DND-41 (cell line): ENCODE data around the gene FBXO21.

Experiments
- EZH2 ChIP-seq: IDR thresholded peaks from 3 replicates; pipeline ENCODE4 v1.6.1; 2012; ENCODE audit warnings: borderline replicate concordance, low read depth, mild to moderate bottlenecking, moderate library complexity, low read length, inconsistent platforms; ENCODE audit not compliant: severe bottlenecking
- TF ChIP-seq, protein P1 (sequence below): IDR thresholded peaks from 2 replicates; pipeline ENCODE4 v1.5.1; 2012; ENCODE audit warnings: borderline replicate concordance, low read length, moderate library complexity, mild to moderate bottlenecking; ENCODE audit not compliant: poor library complexity, severe bottlenecking; ENCODE audit errors: extremely low read depth

DNA sequence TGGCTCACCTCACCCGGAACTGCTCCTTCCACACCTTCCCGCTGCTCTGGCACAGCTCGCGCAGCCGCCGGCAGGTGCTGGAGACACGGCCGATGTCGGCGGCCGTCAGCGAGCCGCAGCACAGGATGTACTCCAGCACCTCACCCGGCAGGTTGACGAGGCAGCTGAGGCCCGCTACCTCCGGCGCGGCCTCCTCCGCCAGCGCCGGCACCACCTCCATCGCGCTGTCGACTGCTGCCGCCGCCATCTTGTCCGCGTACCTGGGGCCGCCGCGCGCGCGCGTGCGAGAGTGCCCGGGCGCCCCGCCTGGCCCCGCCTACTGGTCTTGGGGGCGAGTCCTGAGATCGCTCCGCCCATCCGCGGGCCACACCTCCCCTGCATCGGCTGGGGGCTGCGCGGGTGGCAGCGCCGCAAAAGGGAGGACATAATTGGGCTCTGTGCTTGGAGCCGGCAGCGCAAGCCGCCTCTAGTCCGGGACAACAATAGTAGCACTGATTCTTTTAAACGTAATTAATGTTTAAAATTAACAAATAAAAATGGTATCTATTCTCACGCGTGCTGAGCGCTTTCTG, at the start of gene FBXO21:
- TF ChIP-seq, protein P1, sequence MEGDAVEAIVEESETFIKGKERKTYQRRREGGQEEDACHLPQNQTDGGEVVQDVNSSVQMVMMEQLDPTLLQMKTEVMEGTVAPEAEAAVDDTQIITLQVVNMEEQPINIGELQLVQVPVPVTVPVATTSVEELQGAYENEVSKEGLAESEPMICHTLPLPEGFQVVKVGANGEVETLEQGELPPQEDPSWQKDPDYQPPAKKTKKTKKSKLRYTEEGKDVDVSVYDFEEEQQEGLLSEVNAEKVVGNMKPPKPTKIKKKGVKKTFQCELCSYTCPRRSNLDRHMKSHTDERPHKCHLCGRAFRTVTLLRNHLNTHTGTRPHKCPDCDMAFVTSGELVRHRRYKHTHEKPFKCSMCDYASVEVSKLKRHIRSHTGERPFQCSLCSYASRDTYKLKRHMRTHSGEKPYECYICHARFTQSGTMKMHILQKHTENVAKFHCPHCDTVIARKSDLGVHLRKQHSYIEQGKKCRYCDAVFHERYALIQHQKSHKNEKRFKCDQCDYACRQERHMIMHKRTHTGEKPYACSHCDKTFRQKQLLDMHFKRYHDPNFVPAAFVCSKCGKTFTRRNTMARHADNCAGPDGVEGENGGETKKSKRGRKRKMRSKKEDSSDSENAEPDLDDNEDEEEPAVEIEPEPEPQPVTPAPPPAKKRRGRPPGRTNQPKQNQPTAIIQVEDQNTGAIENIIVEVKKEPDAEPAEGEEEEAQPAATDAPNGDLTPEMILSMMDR = no peak
- no peak for TF ChIP-seq EZH2
